Gastrocnemius medialis (tissue), 4 donors: ENCODE measurements around the gene SETBP1. TPM values are rescaled to one million over a fixed set of nuclear protein-coding genes. Genes with fewer than 3 reads are reported as not detected.

Source experiments
- ATAC-seq, 2 donors: fragments of 150-250 bp; one replicate each; pipeline ENCODE4 v1.9.1; 2016
- DNase-seq, 2 donors: peaks; one replicate each; pipeline ENCODE4 v3.0.0-alpha.2; 2019
- H3K27ac ChIP-seq, 4 donors: fragments of 200-600 bp; sonication (generic); 1 replicate in 1 of 4; 2 replicates in 3 of 4; pipeline ENCODE4 v1.5.1; 2016 to 2018; ENCODE audit warnings: mild to moderate bottlenecking in 2 of 4, moderate library complexity in 1 of 4
- H3K27me3 ChIP-seq, 3 donors: fragments of 200-600 bp; sonication (generic) in 2 of 3; 1 replicate in 1 of 3; 2 replicates in 2 of 3; pipeline versions ENCODE4 v1.5.1 to v1.6.0; 2016 to 2019; ENCODE audit warnings: mild to moderate bottlenecking in 1 of 3, moderate library complexity in 1 of 3
- H3K36me3 ChIP-seq, 2 donors: fragments of 200-600 bp; sonication (generic) in 1 of 2; one replicate each; pipeline ENCODE4 v1.5.1; 2017 to 2018
- H3K4me1 ChIP-seq, 2 donors: fragments of 200-600 bp; sonication (generic) in 1 of 2; one replicate each; pipeline ENCODE4 v1.5.1; 2016 to 2017; ENCODE audit warnings: mild to moderate bottlenecking in 2 of 2
- H3K4me3 ChIP-seq, 4 donors: fragments of 200-600 bp; sonication (generic) in 3 of 4; 1 replicate in 1 of 4; 2 replicates in 3 of 4; pipeline ENCODE4 v1.5.1; 2016 to 2019; ENCODE audit warnings: mild to moderate bottlenecking in 2 of 4
- H3K9me3 ChIP-seq, 3 donors: fragments of 200-600 bp; sonication (generic) in 2 of 3; 1 replicate in 1 of 3; 2 replicates in 2 of 3; pipeline ENCODE4 v1.5.1; 2016 to 2019
- CTCF ChIP-seq, 5 experiments: fragments of 450-650 bp in 3 of 5; fragments of 200-600 bp in 2 of 5; sonication (generic) in 2 of 5; IDR thresholded peaks in 4 of 5; conservative IDR thresholded peaks in 1 of 5; 1 replicate in 4 of 5; 2 replicates in 1 of 5; pipeline ENCODE4 v1.5.1; 2016 to 2019; ENCODE audit warnings: antibody characterized with exemption in 5 of 5, mild to moderate bottlenecking in 3 of 5, moderate library complexity in 3 of 5
- POLR2A ChIP-seq, 2 donors: fragments of 450-650 bp; IDR thresholded peaks; one replicate each; pipeline ENCODE4 v1.6.1; 2017; ENCODE audit warnings: antibody characterized with exemption in 2 of 2, mild to moderate bottlenecking in 2 of 2, moderate library complexity in 2 of 2
- in situ Hi-C, 4 donors: fragments of 200-750 bp; cut with MboI; loops; one replicate each; pipeline versions ENCODE4 v1.15.0 to v1.8.0; 2017; ENCODE audit warnings: low sequenced_read_pairs in 4 of 4
- intact Hi-C: fragments of 100-400 bp; cut with DNase I; formaldehyde crosslinking; loops from one replicate; pipeline ENCODE4 v1.15.1; 2023; ENCODE audit warnings: low total_unique reads
- total RNA-seq, 4 donors: library from RNA; depleted of rRNA; stranded (reverse); fragments of >200 nt; gene quantifications; one replicate each; pipeline versions ENCODE4 v1.1.0 to v1.2.3, GENCODE V29; 2016

The SETBP1 gene
- total RNA-seq, 4 donors from 2014 or later: 9.2 to 20.0 (median 15.3) TPM

DNA sequence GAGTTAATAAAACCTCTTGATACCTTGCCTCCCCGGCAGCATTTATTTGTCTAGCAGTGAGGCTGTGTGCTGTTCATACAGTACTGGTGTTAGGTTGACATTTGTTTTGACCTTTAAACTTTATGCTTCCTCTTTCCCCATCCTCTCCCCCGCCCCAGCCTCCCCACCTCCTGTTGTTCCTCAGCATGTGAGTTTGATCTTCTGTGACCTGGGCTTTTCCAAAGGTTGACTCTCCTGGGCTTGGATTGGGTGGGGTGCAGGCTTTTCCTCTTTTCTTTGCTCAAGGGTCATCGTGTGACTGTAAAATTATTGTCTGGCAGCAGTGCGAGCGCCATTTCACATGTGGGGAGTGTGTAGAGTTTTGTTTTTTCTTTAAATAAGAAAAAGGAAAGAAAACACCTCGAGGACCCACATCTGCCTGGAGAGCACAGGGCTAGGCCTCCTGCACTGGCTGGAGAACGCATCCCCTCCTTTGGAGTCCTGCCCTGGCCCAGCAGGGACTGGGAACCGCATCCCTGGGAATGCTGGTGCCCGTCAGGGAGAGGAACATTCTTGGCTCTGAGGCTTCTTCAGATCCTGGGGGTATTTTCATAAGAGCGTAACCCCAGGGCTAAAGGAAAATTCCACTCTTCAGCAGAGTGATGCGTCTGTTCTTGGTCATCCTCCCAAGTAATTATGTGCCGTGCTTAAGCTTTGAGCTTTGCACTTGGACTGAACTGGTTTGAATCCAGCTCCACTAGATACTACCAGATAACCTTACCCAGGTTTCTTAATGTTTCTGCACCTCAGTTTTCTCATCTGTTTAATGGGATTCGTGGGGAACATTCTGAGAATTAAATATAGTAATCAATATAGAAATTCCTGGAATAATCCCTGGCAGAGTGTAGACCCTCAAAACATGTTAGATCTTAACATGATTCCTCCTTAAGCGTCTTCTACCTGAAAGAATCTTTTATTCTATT lies 91.5 kb downstream of the SETBP1 start:
- intact Hi-C loops (no loop called here), in situ Hi-C loops (no loop called here)
- Histone ChIP-seq H3K4me1 (peaks cover 38 to 59% of the 10 kb centered on the region in 2 donors), H3K4me3 (no peak overlapping the region), H3K27me3 (no peaks in the 10 kb centered on the region), H3K36me3 (no peaks in the 10 kb centered on the region), H3K9me3 (no peaks in the 10 kb centered on the region), H3K27ac (peak overlapping the region in 3 of 4 donors; percentile 49 to 59 (median 55))
- ATAC-seq (peak; percentile 20 to 22), DNase-seq (no peak)
- TF ChIP-seq CTCF (IDR thresholded peaks at IDR 0.05 in 4 of 5, conservative IDR thresholded peaks at IDR 0.05 in 1 of 5) (no peak), POLR2A (IDR thresholded peaks at IDR 0.05) (no peak)

- peaks cover 38 to 47% of the 10 kb centered on the region in 2 donors for H3K4me1 ChIP-seq
- DNase-seq (no peak), ATAC-seq (no peak)
- H3K9me3 ChIP-seq: no peaks in the 10 kb centered on the region
- in situ Hi-C loops: no loop called here
- no peaks in the 10 kb centered on the region for H3K36me3 ChIP-seq
- no peak overlapping the region for H3K27ac ChIP-seq
- intact Hi-C loops: no loop called here
- H3K4me3 ChIP-seq: no peak overlapping the region
- TF ChIP-seq POLR2A (IDR thresholded peaks at IDR 0.05) (no peak), CTCF (IDR thresholded peaks at IDR 0.05 in 4 of 5, conservative IDR thresholded peaks at IDR 0.05 in 1 of 5) (no peak)
- H3K27me3 ChIP-seq: no peaks in the 10 kb centered on the region
These were observed 93.0 kb downstream of the SETBP1 start for GRCh38 chr18:44773640-44774155.

DNA sequence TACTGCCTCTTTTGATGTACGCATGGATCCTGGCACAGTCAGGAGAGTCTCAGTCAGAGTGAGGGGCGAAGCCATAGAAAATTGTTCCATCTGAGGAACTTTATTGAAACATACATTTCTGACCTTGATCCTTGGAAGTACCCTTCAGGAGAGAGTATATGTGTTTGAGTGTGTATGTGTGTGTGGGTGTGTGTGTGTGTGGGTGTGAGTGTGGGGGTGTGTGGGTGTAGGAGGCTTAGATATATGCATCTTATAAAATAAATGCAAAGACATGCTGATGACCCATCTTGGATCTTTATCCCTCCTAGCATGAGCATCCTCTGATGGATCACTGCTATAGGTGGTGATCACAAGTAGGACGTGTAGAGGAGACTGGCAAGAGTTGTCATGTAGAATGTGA lies 93.5 kb downstream of the SETBP1 start:
- intact Hi-C loops (no loop called here), in situ Hi-C loops (no loop called here)
- no peak for DNase-seq
- Histone ChIP-seq H3K4me3 (no peak overlapping the region), H3K36me3 (no peaks in the 10 kb centered on the region), H3K27ac (no peak overlapping the region), H3K9me3 (no peaks in the 10 kb centered on the region), H3K27me3 (no peaks in the 10 kb centered on the region), H3K4me1 (peaks cover 35 to 46% of the 10 kb centered on the region in 2 donors)
- ATAC-seq: no peak
- TF ChIP-seq POLR2A (IDR thresholded peaks at IDR 0.05) (no peak), CTCF (IDR thresholded peaks at IDR 0.05 in 4 of 5, conservative IDR thresholded peaks at IDR 0.05 in 1 of 5) (no peak)

DNA sequence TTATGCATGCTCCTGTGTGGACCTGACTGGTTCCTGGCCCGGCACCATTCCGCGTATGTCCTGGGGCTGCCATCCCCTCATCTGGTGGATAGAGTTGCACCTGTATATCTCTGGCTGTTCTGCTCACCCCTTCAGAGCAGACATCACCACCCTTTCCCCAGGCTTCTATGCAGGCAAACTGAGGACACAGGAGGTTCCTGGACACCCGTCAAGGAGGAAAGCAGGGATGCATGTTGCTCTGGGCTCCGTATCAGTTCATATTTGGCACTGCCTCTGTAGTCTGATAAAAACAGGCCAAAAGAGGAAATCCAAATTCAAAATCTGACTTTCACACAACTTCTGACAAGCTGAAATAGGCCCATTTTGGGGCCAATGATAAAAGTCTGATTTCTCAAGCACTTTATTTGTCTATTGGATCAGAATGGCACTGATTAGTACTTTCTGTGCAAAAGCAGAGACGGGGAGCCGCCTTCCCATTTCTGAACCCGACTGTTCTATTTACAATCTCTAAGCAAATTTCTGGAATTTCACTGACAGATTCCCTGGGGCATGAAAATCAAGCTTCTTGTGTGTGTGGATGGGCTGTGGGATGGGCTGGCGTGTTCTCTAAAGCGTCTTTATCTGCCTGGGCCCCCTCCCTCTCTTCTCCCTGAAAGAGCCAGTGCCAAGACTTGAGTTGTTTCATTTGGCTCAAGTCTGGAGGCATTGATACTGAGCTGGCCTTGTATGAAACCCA lies 96.9 kb downstream of the SETBP1 start:
- H3K4me3 ChIP-seq: no peak overlapping the region
- peak overlapping the region; percentile 9 to 58 (median 44) for H3K27ac ChIP-seq
- H3K36me3 ChIP-seq: no peaks in the 10 kb centered on the region
- no peaks in the 10 kb centered on the region for H3K9me3 ChIP-seq
- TF ChIP-seq CTCF (IDR thresholded peaks at IDR 0.05 in 4 of 5, conservative IDR thresholded peaks at IDR 0.05 in 1 of 5) (no peak), POLR2A (IDR thresholded peaks at IDR 0.05) (no peak)
- H3K4me1 ChIP-seq: peaks cover 39 to 45% of the 10 kb centered on the region in 2 donors
- ATAC-seq (peak in 1 of 2 donors; percentile 42), DNase-seq (no peak)
- in situ Hi-C loops: loop anchor here in 1 of 4 donors (25.0 kb wide), 1 partner anchor 90 kb away; the partner anchor contains the start of gene SETBP1
- intact Hi-C loops: no loop called here
- no peaks in the 10 kb centered on the region for H3K27me3 ChIP-seq
